ENCODE measurements around the gene SLC26A1. TPM values are rescaled to one million over a fixed set of nuclear protein-coding genes. Genes with fewer than 3 reads are reported as not detected.

Gene SLC26A1
- total and polyA plus RNA-seq, 2 donors, result 0.05 to 0.20 TPM

DNA sequence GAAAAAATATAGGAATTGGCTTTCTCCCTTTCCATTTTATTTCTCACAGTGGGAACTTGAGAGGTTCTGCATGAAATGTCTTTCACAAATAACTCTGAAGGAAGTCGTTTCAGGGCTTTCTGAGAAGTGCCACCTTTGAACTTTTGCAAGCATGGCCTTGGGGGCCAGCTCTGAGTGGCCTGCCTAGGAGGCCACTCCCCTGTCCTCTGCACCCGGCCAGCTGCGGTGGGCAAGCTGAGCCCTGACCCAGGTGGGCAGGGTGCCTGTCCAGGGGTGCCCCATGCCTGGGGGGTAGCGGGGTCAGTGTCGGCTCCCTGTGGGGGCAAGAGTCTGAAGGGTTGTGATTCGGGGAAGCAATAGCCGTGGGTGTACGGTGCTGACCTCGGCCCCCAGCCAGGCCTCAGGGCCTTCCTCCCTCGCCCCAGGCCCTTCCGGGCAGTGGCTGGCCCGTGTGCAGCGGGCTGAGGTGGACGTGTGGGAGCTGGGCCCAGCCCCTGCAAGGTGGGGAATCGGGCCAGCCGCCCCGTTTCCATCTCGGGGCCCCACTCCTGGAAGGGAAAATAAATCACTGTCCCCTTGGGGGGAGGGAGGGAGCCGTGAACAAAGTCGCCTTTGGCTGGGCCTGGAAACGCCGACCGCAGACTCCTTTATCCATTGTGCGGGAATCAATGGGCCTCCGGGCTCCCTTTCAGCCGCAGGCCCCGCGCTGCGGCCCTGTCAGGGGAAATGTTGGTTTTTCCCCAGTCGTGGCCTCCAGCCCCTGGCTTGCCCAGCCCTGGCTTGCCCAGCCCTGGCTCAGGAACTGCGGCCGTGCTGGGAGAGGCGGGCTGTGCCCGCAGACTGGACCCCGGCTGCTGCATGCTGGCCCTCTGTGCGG, 21.3 kb upstream of the SLC26A1 start:
- no peak for DNase-seq (ENCODE audit: extremely low spot score)
- H3K27ac ChIP-seq (ENCODE audit: low read depth), result no peak overlapping the region
- no peaks in the 10 kb centered on the region for H3K36me3 ChIP-seq (ENCODE audit: insufficient read depth)
- 86% methylated on average over 36 of the region's 36 CpGs for WGBS
- H3K4me1 ChIP-seq (ENCODE audit: insufficient read depth), result peaks cover 1% of the 10 kb centered on the region
- no peak overlapping the region for H3K4me3 ChIP-seq (ENCODE audit: low read depth, low read length)

DNA sequence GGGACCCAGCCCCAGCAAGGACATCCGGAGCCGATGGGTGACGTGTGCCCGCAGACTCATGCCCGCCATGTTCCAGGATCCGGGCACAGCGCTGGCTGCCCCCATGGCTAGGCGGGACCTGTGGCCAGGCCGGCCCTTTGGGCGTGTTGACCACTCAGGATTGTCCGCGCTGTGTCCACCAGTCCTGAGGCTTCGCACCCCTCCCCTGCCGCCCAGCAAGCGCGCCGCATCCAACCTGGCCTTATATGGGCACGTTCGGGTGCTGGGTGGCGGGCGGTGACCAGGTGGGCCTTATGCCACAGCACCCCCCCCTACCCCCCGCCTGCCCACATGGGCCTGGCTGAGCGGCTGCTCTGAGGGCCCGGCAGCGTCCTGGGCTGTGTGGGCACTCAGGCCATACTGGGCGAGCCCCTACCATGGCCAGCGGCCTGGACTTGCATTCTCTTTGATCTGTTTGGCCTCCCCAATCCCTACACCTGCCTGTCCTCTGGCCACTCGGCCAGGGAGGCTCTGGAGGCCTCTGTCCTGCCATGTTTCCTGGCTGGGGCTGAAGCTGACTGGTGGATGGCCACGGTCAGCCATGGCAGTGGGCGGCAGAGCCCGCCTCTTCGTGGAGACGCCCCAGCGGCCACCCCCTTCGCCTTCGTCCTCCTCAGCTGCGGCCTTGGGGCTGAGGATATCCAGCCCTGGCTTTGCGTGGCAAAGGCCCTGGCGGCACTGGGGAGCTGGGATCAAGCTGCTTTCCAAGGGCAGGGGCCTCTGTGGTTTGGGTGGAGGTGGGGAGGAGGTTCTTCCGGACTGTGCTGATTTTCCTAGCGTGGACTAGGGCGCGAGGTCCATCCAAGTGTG, 20.2 kb upstream of the SLC26A1 start:
- WGBS, result 97% methylated on average over 43 of the region's 43 CpGs
- no peaks in the 10 kb centered on the region for H3K36me3 ChIP-seq (ENCODE audit: insufficient read depth)
- DNase-seq (ENCODE audit: extremely low spot score), result no peak
- no peak overlapping the region for H3K4me3 ChIP-seq (ENCODE audit: low read depth, low read length)
- H3K27ac ChIP-seq (ENCODE audit: low read depth), result no peak overlapping the region
- peaks cover 1% of the 10 kb centered on the region for H3K4me1 ChIP-seq (ENCODE audit: insufficient read depth)

DNA sequence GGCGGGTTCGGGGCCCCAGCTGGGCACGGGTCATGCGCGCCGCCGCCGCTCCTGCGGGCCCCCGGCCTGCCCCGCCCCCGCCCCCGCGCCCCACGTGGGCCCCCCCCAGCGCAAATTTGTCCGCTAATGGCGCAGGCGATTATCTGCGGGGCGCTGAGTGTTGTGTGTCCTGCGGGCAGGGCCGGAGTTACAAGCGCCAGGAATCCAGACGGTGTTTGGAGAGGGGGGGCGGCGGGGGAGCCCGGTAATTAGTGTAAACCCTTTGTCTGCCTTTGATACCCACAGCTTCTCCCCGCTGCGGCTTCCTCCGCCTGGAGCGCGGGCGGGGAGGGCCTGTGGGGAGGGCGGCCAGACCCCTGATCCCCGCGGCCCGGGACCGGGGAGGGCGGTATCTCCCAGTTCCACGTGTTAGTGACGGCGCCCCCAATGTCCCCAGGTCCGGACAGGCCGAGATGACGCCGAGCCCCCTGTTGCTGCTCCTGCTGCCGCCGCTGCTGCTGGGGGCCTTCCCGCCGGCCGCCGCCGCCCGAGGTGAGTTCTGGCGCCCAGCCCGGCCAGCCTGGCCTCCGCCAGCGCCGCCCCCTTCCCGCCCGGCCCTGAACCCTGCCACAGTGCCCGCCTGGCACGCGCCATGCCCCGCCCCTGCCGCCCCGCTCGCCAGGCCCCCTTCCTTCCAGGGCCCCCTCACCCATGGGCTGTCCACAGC, 19.0 kb upstream of the SLC26A1 start:
- Histone ChIP-seq H3K27ac (ENCODE audit: low read depth) (no peak overlapping the region), H3K36me3 (ENCODE audit: insufficient read depth) (no peaks in the 10 kb centered on the region), H3K4me1 (ENCODE audit: insufficient read depth) (peaks cover 1% of the 10 kb centered on the region), H3K4me3 (ENCODE audit: low read depth, low read length) (peak overlapping the region; percentile 90)
- no peak for DNase-seq (ENCODE audit: extremely low spot score)
- 5% methylated on average over 69 of the region's 69 CpGs for WGBS

DNA sequence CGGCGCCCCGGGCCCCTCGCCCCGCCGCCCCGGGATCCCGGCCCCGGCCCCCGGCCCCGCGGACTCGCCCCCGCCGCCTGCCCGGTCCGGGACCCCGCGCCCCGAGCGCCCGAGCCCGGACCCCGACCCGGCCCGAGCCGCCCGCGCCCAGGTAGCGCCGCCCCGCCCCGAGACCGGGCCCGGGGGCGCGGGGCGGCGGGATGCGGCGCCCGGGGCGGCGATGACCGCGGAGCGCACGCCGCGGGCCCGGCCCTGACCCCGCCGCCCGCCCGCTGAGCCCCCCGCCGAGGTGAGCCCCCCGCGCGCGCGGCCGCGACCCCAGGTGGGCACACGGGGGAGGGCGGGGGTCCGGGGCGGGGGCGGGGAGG, 18.4 kb upstream of the SLC26A1 start:
- H3K4me3 ChIP-seq (ENCODE audit: low read depth, low read length), result peak overlapping the region; percentile 90

DNA sequence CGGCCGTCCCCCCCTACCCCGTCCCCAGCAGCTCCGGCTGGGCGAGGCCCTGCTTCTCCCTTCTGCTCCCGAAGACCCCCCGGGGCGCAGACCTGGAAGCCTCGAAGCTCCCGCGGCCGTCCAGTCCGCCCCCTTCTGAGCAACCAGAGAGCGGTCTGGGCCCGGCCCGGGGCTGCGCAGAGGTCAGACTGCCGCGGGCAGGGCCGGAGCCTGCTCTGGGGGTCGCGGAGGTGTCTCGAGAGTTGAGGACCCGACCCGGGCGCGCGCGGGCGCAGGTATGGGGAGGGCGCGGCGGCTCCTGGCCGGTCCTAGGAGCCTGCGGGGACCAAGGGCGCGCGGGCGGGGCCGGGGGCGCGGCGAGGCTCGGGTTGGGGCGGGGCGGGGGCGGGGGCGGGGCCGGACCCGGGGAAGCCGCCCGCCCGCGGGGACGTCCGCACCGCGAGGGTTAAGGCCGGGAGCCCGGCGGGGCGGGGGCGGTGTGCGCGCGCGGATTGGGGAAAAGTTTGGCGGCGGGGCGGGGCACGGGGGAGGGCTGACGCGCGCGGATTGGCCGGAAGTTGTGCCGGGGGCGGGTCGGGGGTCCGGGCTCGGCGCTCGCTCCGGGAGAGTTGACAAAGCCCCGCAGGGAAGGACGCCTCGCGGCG, 17.9 kb upstream of the SLC26A1 start, which contains the start of gene FGFRL1:
FGFRL1 (plus strand) TSS at position 605 of the 644 bp plus-strand sequence. CDS start 860 bp downstream, outside the sequence.
- DNase-seq (ENCODE audit: extremely low spot score), result peak; percentile 61
- Histone ChIP-seq H3K4me3 (ENCODE audit: low read depth, low read length) (peak within 1 kb of the TSS; percentile 90), H3K36me3 (ENCODE audit: insufficient read depth) (no peaks in the 10 kb centered on the region), H3K27ac (ENCODE audit: low read depth) (peak within 1 kb of the TSS; percentile 76), H3K4me1 (ENCODE audit: insufficient read depth) (peaks cover 1% of the 10 kb centered on the region)
- under 1% methylated on average over 88 of the region's 89 CpGs for whole genome bisulfite sequencing

More for the DNA sequence above, 18.4 kb upstream of the SLC26A1 start:
- Histone ChIP-seq H3K36me3 (ENCODE audit: insufficient read depth) (no peaks in the 10 kb centered on the region), H3K27ac (ENCODE audit: low read depth) (no peak overlapping the region), H3K4me1 (ENCODE audit: insufficient read depth) (peaks cover 1% of the 10 kb centered on the region)
- 1% methylated on average over 68 of the region's 69 CpGs for WGBS
- no peak for DNase-seq (ENCODE audit: extremely low spot score)

DNA sequence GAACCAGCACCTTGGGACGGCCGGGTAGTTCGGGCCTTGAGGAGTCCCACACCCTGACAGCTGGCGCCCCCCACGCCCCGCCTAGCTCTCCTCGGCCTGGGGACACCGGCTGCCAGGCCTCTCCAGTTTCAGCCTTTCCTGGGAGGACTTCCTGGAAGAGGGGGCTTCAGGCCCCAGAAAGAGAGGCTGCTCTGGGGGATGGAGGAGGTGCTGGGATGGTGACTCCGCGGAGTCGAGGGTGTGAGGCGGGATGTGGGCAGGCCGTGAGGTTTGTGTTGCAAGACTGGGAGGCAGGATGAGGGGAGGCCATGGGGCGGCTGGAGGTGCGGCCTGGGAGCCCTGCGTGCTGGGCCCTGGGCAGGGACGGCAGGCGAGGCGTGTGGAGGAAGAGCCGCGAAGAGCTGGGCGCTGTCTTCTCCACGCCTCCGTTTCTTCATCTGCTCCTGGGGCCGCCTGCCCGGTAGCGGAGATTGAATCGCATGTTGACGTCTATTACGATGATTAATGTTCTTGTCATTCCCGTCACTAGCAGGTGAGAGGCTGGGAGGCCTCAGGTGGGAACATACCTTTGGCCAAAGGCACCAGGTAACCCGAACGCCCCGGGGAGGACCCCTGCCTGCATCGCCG, 17.3 kb upstream of the SLC26A1 start:
- 1% methylated on average over 36 of the region's 36 CpGs for WGBS
- peaks cover 1% of the 10 kb centered on the region for H3K4me1 ChIP-seq (ENCODE audit: insufficient read depth)
- no peaks in the 10 kb centered on the region for H3K36me3 ChIP-seq (ENCODE audit: insufficient read depth)
- H3K4me3 ChIP-seq (ENCODE audit: low read depth, low read length), result peak overlapping the region; percentile 90
- peak overlapping the region; percentile 76 for H3K27ac ChIP-seq (ENCODE audit: low read depth)
- DNase-seq (ENCODE audit: extremely low spot score), result no peak

DNA sequence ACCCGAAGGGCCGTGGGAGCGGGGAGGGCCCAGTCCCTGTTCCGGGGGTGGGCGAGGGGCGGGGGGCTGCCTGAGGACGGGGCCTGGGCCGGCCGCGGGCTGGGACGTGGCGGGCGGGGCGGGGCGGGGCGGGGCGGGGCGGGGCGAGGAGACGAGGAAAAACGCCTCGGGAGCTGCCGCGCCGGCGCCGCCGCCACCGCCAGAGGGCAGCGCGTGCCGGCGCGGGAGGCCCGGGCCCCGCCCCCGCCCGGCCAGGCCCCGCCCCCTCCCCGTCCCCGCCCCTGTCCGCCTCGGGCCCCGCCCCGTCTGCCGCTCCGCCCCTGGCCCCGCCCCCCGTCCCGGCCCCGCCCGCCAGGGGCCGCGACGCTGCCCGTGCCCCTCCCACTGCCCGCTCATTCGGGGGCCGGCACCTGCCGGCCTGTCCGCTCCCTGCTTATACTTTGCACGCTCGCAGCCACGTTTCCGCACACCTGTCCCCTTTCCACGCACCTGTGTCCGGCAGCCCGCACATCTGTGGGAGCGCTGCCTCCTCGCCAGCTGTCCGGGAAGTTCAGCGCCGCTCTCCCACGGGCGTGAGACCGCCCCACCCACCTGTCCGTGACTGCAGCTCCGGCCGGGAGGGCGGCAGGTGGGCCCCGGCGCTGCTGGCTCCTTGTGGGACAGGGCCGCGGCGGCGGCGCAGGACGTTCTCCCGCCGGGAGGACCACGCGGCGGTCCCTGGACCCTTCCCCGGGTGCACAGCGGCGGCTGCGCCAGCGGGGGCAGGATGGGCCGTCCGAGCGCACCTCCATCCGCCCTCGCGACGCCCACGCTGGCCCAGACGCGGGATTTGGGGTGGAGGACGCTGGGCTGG, 16.6 kb upstream of the SLC26A1 start:
- Histone ChIP-seq H3K27ac (ENCODE audit: low read depth) (no peak overlapping the region), H3K4me3 (ENCODE audit: low read depth, low read length) (peak overlapping the region; percentile 52), H3K4me1 (ENCODE audit: insufficient read depth) (peaks cover 1% of the 10 kb centered on the region), H3K36me3 (ENCODE audit: insufficient read depth) (no peaks in the 10 kb centered on the region)
- DNase-seq (ENCODE audit: extremely low spot score), result no peak
- WGBS, result 1% methylated on average over 97 of the region's 109 CpGs

DNA sequence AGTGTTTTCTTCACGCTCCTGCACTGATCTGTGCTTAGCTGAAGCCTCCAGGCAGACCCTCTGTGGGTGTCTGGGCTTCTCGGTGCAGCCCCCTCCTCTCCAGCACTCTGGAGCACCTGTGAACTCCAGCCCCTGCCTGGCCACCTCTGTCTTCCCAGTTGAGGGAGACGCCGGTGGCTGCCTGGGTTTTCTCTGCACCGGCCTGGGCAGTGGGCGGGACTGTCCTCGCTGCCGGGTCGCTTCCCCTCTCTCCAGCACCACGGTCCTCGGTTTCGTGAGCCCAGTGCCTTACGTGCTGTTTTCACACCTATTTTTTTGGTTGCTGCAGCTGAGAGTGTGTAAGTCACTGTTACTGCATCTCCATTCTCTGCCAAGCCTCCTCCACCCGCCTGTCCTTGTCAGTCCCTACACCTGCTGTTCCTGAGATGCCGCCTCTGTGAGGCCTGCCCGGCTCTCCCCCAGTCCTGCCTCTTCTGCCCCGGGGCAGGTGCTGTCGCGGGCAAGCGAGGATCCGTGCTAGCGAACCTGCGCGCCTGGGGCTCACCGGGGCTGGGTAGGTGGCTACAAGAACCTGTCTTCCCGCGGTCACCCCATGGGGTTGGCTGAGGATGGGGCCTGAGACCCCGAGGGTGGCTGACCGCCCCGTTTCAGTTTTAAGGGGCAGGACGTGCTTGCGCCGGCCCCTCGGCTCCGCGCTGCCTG, 15.8 kb upstream of the SLC26A1 start:
- Histone ChIP-seq H3K36me3 (ENCODE audit: insufficient read depth) (no peaks in the 10 kb centered on the region), H3K27ac (ENCODE audit: low read depth) (no peak overlapping the region), H3K4me3 (ENCODE audit: low read depth, low read length) (peak overlapping the region; percentile 52), H3K4me1 (ENCODE audit: insufficient read depth) (peaks cover 1% of the 10 kb centered on the region)
- no peak for DNase-seq (ENCODE audit: extremely low spot score)
- WGBS, result 3% methylated on average over 36 of the region's 36 CpGs

DNA sequence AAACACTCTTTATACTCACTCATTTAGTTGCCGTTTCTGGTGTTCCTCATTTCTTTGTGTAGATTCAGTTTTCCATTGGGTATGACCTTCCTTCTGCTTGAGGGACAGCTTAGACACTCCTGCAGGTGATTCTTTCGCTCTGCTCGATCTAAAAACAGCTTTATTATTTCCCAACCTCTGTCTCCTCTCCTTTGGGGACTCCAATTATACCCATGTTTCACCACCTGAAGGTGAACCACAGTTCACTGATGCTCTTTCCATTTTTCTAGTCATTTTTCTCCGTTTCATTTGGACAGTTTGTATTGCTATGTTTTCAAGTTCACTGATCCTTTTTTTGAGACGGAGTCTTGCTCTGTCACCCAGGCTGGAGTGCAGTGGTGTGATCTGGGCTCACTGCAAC, 13.7 kb upstream of the SLC26A1 start:
- WGBS, result 91% methylated on average over 5 of the region's 5 CpGs
- H3K4me3 ChIP-seq (ENCODE audit: low read depth, low read length), result no peak overlapping the region
- no peaks in the 10 kb centered on the region for H3K36me3 ChIP-seq (ENCODE audit: insufficient read depth)
- no peak overlapping the region for H3K27ac ChIP-seq (ENCODE audit: low read depth)
- H3K4me1 ChIP-seq (ENCODE audit: insufficient read depth), result peaks cover 3% of the 10 kb centered on the region
- DNase-seq (ENCODE audit: extremely low spot score), result no peak

DNA sequence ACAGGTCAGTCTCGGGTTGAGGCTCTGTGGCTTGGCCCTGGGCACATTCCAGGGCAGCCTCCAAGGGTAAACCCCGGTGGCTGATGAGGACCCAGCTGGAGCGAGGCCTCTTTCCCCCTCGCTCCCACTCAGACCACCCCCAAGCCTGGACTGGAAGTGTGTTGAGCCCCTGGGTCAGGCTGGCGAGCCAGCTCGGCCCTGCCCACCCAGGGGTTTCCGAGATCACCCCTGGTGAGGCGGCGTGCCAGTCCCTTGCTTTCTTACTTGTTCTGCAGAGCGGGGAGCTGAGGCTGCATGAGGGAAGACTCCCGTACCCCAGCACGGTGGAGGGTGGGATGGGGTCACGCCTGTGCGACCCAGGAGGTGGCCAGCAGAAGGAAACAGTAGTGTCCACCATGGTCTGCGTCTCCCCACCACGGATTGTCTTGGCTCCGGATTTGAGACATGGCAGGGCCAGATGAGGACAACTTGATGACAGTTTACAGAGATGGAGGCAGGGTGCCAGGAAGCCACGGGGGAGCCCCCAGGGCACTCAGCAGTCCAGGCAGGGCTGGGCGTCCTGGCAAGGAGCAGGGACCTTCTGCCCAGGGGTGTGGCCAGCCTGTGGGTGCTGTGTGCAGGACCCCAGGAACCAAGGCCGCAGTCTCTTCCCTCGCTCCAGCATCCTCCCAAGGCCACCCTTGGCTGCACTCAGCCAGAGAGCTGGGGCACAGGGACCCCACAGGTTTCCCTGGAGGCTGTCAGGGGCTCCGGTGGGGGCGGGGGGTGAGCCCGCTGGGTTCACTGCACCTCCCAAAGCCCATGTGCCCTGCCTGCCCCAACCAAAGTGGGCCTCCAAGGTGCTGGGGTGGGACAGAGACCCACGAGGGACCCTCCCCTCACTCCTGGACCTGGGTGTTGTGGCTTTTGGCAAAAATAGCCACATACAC, 11.6 kb upstream of the SLC26A1 start:
- DNase-seq (ENCODE audit: extremely low spot score), result no peak
- H3K4me1 ChIP-seq (ENCODE audit: insufficient read depth), result peaks cover 2% of the 10 kb centered on the region
- no peaks in the 10 kb centered on the region for H3K36me3 ChIP-seq (ENCODE audit: insufficient read depth)
- no peak overlapping the region for H3K4me3 ChIP-seq (ENCODE audit: low read depth, low read length)
- no peak overlapping the region for H3K27ac ChIP-seq (ENCODE audit: low read depth)
- 71% methylated on average over 25 of the region's 25 CpGs for WGBS

DNA sequence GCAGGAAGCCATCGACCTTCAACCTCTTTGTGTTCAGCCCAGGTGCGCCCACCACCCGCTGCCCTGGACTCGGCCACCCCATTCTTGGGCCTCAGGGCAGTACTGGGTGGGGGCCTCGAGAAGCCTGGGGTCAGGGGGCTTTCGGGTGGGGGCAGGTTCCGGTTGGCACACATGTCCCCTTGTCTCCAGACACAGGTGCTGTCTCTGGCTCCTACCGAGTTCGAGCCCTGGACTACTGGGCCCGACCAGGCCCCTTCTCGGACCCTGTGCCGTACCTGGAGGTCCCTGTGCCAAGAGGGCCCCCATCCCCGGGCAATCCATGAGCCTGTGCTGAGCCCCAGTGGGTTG, 10.8 kb upstream of the SLC26A1 start:
- DNase-seq (ENCODE audit: extremely low spot score), result no peak
- H3K4me1 ChIP-seq (ENCODE audit: insufficient read depth), result peaks cover 2% of the 10 kb centered on the region
- 89% methylated on average over 13 of the region's 13 CpGs for WGBS
- H3K4me3 ChIP-seq (ENCODE audit: low read depth, low read length), result no peak overlapping the region
- no peak overlapping the region for H3K27ac ChIP-seq (ENCODE audit: low read depth)
- H3K36me3 ChIP-seq (ENCODE audit: insufficient read depth), result no peaks in the 10 kb centered on the region
